HG02885 (cell line): Measurements from ENCODE around the gene CORO2A.

Experiments used
- ATAC-seq: cut with Tn5 transposase; IDR thresholded peaks from one replicate; pipeline ENCODE4 v1.9.1; 2021; ENCODE audit warnings: mild to moderate bottlenecking; ENCODE audit not compliant: unreplicated experiment, poor library complexity

The CORO2A gene

GRCh38 chr9:98220911-98221310 is 28.5 kb upstream of the CORO2A start:
- ATAC-seq, result no peak

DNA sequence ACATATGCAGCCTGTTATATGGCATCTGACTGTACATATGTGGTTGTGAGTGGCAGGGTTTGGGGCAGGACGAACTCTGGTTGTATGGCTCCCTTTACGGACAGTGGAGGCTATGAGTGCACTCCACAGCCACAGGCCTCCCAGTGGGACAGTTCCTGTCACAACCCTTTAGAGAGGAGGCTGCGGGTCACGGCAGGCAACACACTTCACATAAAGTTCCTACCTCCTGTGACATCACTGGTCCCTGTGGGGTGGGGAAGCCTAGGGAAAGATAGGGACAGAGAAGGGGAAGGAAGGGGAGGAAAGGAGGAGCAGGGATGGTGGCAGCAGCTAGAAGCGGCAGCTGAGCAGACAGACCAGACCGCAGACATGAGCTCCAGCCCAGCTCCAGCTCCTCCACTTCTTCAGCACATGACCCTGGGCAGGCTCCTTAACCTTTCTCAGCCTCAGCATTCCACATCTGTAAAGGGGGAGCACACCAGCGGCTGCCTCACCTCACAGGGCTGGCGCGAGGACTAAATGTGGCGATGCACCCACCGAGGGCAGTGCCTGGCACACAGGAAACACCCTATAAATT is 27.4 kb upstream of the CORO2A start:
- no peak for ATAC-seq

GRCh38 chr9:98219364-98219716 is 26.9 kb upstream of the CORO2A start:
- no peak for ATAC-seq

DNA sequence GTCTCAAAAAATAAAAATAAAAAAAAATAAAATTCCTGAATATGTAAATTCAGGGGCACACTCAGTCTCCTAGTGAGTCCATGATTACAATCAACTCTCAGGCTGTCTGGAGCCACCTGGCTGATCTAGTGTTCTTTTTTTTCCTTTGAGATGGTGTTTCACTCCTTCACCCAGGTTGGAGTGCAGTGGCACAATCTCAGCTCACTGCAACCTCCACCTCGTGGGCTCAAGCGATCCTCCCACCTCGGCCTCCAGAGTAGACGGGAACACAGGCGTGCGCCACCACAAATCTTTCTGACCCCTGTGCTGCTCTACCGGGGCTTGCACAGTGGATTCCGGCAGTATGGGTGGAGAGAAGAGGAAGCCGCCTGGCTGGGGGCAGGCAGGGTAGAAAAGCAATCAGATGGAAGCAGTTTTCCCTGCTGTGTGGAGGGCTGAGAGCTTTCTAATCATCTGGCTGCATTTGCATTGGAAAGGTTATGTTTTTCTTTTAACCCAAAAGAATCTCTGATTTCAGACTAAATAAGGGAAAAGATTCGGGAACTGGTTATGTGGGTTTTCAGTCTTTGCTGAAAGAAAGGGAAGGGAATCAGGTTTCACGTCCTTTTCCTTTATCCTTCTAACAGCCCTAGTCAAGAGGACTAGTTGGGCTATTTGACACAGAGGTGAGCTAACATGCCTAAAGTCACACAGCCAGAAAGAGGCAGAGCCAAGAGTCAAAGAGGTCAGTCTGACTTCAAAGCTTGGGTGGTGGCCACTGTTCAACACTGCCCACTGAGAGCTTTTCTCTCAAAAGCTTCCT is 26.3 kb upstream of the CORO2A start:
- no peak for ATAC-seq

GRCh38 chr9:98217255-98217654 is 24.8 kb upstream of the CORO2A start:
- no peak for ATAC-seq

DNA sequence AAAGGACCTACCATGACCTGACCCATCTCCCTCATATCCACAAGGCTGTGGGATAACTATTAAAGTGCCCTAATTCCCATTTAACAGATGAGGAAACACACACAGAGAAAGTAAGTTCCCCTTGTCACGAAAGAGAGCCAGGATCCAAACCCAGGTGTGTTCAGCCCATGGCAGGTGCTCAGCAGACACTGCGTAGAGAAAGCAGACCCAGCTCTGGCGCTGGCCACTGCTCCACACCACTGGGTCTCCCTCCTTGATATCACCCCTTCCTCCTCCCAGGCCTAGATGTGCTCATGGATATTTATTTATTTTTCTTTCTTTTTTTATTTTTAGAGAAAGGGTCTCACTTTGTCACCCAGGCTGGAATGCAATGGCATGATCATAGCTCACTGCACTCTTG is 24.0 kb upstream of the CORO2A start:
- ATAC-seq, result no peak

DNA sequence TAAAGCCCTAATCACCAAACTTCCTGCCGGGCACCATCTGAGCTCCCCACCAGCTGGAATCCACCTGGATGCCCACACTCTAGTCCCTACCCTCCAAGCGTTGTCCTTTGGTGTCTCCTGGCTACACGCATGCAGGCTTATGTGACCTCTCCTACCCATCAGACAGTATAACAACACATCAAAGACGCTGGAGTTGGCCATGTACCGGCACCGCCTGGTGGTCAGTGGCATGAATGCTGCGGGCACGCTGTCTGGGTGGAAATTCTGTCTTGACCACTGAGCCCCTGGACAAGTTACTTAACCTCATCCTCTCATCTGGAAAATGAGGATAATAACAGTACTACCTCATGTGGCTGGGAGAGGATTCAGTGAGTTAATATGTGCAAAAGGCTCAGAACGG is 23.4 kb upstream of the CORO2A start:
- ATAC-seq, result no peak

GRCh38 chr9:98215271-98215670 is 22.8 kb upstream of the CORO2A start:
- no peak for ATAC-seq

DNA sequence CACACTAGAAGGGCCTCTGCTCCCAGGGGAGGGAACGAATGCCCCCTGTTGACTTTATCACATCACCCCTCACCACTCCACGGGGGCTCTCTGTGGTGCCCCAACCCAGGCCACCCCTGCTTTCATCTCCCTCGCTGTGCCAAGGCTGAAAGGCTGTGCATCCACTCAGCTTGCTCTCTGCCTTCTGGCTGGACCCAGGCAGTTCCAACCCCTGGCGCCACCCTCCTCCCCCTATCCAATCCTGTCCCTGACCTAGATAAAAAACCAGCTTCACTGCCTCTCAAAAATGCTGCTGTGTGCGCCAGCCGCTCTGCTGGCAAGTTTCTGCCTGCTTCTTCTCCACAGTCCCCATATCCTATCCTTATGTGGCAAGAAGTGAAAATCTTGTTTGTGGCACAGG is 22.4 kb upstream of the CORO2A start:
- ATAC-seq, result no peak

GRCh38 chr9:98211260-98211659 is 18.8 kb upstream of the CORO2A start:
- no peak for ATAC-seq

DNA sequence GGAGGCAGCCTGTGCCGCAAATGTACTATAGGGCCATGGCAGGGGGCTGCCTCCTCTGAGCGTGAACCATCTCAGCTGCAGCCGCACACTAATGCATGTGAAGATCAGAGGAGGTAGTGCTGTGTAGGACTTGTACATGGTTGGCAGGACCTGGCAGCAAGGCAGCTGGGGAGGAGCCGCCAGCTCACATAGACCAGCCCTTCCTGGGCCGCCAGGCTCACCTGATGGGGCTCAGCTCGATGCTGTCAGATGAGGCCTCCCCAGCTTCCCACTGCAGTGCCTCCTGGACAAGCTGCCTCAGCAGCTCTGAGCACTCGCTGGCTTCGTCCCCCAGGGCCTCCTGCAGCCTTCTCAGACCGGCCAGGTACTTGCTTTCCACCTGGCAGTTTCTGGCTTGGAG is 18.0 kb upstream of the CORO2A start:
- ATAC-seq, result no peak

DNA sequence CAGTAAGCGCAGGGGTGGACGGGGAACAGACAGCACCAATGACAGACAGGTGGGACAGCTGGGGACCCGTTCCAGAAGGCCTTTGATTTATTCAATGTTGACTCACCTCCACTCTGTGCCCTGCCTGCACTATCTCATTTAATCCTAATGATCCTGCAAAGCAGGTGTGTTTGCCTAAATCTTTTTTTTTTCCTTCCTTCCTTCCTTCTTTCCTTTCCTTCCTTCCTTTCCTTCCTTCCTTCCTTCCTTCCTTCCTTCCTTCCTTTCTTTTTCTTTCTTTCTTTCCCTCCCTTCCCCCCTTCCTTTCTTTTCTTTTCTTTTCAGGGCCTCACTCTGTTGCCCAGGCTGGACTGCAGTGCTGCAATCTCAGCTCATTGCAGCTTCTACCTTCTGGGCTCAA is 17.1 kb upstream of the CORO2A start:
- no peak for ATAC-seq

DNA sequence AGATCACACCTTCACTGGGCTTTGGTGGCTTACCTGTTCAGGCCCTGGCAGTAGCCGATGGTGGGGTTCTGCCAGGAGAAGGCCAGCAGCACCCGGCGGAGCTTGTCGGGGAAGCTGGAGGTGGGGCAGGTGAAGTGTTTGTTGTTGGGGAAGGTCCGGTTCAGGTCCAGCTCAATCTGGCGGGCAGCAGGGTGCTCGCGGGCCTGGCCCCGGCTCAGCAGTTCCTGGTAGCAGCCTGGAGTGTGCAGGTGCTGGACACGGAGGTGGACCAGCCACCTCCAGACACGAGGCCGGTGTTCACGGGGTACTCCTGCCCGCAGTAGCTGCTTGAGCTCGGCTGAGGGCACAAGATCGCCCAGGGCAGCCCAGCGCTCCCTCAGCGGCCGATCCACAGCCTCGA is 16.2 kb upstream of the CORO2A start:
- no peak for ATAC-seq

DNA sequence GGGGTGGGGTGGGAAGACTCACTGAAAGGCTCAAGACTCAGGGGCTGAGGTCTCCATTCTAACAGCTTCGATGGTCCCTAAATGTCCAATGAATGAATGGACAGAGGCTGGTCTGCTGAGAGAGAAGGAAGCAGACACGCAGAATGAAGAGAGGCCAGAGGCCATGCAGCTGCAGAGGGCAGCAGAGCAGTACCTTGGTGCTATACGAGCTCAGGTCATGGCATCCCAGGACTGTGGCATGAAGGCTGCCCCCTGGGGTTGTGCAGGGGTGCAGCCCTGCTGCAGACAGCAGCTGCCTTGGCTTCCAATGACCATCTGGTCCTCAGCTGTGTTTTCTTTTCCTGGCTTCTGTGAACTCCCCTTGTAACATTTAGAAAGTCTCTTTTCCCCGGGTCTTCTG is 15.2 kb upstream of the CORO2A start:
- ATAC-seq, result no peak

GRCh38 chr9:98206754-98207153 is 14.3 kb upstream of the CORO2A start:
- ATAC-seq, result no peak

DNA sequence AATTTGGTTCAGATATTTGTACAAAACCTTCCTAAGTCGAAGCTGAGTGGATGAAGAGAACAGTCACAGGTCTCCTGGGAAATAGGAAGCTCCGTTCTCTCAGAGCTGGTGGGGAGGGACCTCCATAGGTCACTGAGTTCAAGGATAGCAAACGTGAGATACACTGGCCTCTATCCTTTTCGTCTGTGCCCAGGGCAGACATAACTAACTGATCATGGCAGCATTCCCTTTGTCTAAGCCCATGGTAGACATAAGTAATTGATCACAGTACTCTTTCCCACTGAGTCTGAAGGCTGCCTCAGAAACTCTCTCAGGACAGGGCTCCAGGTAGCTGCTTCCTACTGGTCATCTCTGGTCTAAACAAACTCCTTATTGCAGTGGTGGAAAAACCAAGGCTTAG is 12.3 kb upstream of the CORO2A start:
- no peak for ATAC-seq

DNA sequence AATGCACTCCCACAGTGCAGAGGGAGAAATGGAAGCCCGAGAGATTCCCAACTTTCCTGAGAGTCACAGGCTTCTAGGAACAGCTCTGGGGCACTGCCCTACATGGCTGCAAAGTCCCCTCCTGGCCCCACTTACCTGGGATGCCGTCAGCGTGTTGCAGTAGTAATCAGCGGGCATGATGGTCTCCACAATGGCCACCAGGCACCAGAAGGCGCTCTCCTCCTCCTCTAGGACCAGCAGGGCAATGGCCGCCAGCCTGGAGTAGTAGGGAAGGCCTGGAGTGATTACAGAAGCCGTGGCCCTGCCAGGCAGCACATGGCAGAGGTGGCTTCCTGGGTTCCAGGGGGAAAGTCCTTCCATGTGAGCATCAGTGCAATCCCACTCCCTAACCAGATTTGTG is 10.7 kb upstream of the CORO2A start:
- no peak for ATAC-seq

DNA sequence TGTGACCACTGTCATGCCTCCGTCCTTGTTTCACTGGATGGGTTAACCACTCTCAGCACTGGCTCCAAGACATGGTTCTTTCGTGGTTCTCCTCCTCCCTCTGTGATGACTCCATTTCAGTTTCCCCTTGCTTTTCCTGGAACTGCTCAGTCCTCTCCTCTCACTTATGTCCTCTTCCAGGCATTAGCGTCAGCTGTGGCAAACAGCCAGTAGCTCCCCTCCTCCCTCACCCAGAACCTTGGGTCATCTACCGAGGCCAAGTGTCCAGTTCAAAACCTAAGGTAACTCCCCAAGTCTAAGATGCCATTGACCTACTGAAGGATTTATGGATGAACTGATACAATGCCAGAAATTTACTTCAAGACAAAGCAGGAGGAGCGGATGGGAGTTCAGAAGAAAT is 9.8 kb upstream of the CORO2A start:
- ATAC-seq, result no peak

GRCh38 chr9:98201749-98202148 is 9.3 kb upstream of the CORO2A start:
- no peak for ATAC-seq

DNA sequence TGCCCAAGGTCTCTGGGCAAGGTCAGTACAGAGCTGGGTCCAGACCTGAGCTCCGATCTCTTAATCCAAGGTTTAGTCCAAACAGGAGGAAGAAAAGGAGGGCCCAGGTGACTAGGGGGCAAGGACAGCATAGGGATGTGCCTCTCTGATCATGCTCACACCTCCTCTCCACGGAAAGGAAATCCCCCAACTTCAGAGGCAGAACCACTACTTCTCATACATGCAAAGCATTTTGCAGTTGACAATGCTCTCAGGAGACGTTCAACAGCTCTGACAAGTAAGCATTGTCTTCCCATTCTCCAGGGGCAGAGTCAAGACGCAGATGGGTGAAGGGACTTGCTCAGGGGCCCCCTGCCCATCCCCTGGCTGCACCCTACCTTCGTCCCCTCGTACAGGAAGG is 8.7 kb upstream of the CORO2A start:
- ATAC-seq, result peak; percentile 65

DNA sequence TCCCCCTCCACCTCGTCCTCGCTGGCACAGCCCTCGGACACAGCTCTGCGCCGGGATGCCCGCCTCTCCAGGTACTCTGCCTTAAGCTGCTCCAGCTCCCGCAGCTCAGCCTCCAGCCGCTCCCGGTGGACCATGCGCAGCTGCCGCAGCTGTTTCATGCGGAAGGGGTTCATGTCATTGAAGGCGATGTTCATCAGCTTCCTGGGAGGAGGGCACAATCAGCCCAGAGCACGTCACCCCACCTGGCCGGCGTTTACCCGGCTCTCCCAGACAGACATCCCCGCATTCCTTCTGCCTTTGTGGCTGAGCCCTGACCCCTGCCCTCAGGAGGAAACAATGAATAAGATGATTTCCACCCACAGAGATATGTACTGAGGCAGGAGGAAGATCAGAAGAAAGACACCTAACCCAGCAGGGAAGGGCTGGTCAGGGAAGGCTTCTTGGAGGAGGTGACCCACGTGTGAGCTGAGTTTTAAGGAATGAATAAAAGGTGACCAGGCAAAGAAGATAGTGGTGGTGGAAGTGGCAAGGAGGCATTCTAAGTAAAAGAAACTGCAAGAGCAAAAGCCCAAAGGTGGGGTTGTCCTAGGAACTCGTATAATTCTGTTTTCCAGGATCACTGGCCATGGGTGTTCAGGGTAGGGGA is 7.1 kb upstream of the CORO2A start:
- no peak for ATAC-seq

DNA sequence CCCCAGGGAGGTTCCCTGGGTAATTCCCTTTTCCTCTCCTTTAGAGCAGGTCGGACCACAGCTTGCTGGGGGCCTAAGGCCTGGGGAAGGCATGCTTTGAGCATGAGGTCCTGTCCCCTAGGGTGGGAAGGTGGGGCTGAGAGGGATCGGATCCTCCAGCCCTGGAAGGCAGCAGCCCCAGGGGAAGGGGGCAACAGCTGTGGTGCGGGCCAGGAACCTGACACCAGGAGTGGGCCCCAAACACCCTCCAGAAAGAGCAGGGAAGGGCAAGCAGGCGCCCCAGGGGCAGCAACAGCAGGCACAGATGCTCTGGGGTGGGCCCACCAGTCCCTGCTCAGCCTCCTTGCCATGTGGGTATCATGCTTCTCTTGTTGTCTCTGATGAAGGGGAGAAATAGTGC is 3.2 kb upstream of the CORO2A start:
- no peak for ATAC-seq
